Sigmoid colon (tissue), 7 donors: ENCODE results near the gene PAQR3. TPM values are rescaled to one million over a fixed set of nuclear protein-coding genes. Genes with fewer than 3 reads are reported as not detected.

Experiments
- DNase-seq: peaks from one replicate; pipeline ENCODE4 v3.0.0-alpha.2; 2019
- H3K27ac ChIP-seq, 4 donors: fragments of 200-600 bp; sonication (generic); one replicate each; pipeline ENCODE4 v1.5.1; 2016 to 2019; ENCODE audit warnings: mild to moderate bottlenecking in 1 of 4
- H3K27me3 ChIP-seq, 3 donors: fragments of 200-600 bp; sonication (generic); one replicate each; pipeline ENCODE4 v1.5.1; 2019; ENCODE audit warnings: mild to moderate bottlenecking in 1 of 3
- H3K36me3 ChIP-seq, 4 donors: fragments of 200-600 bp; sonication (generic); one replicate each; pipeline ENCODE4 v1.5.1; 2016 to 2019
- H3K4me1 ChIP-seq, 4 donors: fragments of 200-600 bp; sonication (generic); one replicate each; pipeline ENCODE4 v1.5.1; 2017 to 2019
- H3K4me3 ChIP-seq, 4 donors: fragments of 200-600 bp; sonication (generic); one replicate each; pipeline ENCODE4 v1.5.1; 2017 to 2019; ENCODE audit warnings: mild to moderate bottlenecking in 2 of 4, moderate library complexity in 1 of 4
- H3K9me3 ChIP-seq, 4 donors: fragments of 200-600 bp in 3 of 4; sonication (generic) in 3 of 4; one replicate each; pipeline versions ENCODE4 v1.5.1 to v1.6.1; 2013 to 2019
- EP300 ChIP-seq, 4 donors: sonication (generic); formaldehyde crosslinking; IDR thresholded peaks; one replicate each; pipeline ENCODE4 v1.6.1; 2017; ENCODE audit warnings: antibody characterized with exemption in 4 of 4
- POLR2A ChIP-seq, 2 donors: fragments of 450-650 bp; IDR thresholded peaks; one replicate each; pipeline ENCODE4 v1.6.1; 2016; ENCODE audit warnings: antibody characterized with exemption in 2 of 2, mild to moderate bottlenecking in 2 of 2, moderate library complexity in 2 of 2
- POLR2AphosphoS5 ChIP-seq, 4 donors: sonication (generic); formaldehyde crosslinking; IDR thresholded peaks; one replicate each; pipeline ENCODE4 v1.6.1; 2017; ENCODE audit warnings: antibody characterized with exemption in 4 of 4
- WGBS, 2 donors: extraction: QIAGEN DNeasy Blood & Tissue Kit; methylation state at CpG; one replicate each; pipeline ENCODE4 v1.1.7; 2013; 5-methylcytosine and 5-hydroxymethylcytosine counted together
- intact Hi-C: fragments of 100-400 bp; cut with DNase I; formaldehyde crosslinking; loops from one replicate; pipeline ENCODE4 v1.15.1; 2023
- polyA plus RNA-seq, 3 donors: library from polyadenylated mRNA; stranded (reverse); fragments of 200-250 nt; gene quantifications; one replicate each; pipeline ENCODE4 v1.2.3, GENCODE V29; 2013
- total RNA-seq, 4 donors: library from RNA; depleted of rRNA; stranded (reverse); fragments of >200 nt; gene quantifications; one replicate each; pipeline ENCODE4 v1.1.0, GENCODE V29; 2016
- TF ChIP-seq, protein P1 (sequence below), 4 experiments: fragments of 450-650 bp in 3 of 4; fragments of 200-600 bp in 1 of 4; IDR thresholded peaks; one replicate each; pipeline ENCODE4 v1.5.1; 2016 to 2019; ENCODE audit warnings: antibody characterized with exemption in 4 of 4, mild to moderate bottlenecking in 3 of 4, moderate library complexity in 2 of 4
- donor health status: healthy with polysubstance abuse.
- donor health status: Bipolar disorder and iron deficiency.
- donor health status: healthy.

Gene PAQR3
- total and polyA plus RNA-seq, 7 donors: 4.8 to 32.1 (median 17.1) TPM

- no peak for DNase-seq
- no peak for TF ChIP-seq EP300 (IDR thresholded peaks at IDR 0.05)
- TF ChIP-seq, protein P1, sequence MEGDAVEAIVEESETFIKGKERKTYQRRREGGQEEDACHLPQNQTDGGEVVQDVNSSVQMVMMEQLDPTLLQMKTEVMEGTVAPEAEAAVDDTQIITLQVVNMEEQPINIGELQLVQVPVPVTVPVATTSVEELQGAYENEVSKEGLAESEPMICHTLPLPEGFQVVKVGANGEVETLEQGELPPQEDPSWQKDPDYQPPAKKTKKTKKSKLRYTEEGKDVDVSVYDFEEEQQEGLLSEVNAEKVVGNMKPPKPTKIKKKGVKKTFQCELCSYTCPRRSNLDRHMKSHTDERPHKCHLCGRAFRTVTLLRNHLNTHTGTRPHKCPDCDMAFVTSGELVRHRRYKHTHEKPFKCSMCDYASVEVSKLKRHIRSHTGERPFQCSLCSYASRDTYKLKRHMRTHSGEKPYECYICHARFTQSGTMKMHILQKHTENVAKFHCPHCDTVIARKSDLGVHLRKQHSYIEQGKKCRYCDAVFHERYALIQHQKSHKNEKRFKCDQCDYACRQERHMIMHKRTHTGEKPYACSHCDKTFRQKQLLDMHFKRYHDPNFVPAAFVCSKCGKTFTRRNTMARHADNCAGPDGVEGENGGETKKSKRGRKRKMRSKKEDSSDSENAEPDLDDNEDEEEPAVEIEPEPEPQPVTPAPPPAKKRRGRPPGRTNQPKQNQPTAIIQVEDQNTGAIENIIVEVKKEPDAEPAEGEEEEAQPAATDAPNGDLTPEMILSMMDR (IDR thresholded peaks at IDR 0.05): no peak
- no peak for TF ChIP-seq POLR2AphosphoS5 (IDR thresholded peaks at IDR 0.05)
- TF ChIP-seq POLR2A (IDR thresholded peaks at IDR 0.05): no peak
- Histone ChIP-seq H3K36me3 (peaks cover 0 to 2% (median 0%) of the 10 kb centered on the region in 4 donors), H3K4me3 (no peak overlapping the region), H3K27me3 (no peaks in the 10 kb centered on the region), H3K27ac (peak overlapping the region in 3 of 4 donors; percentile 84 to 88 (median 86)), H3K4me1 (peaks cover 0 to 25% (median 14%) of the 10 kb centered on the region in 4 donors), H3K9me3 (no peaks in the 10 kb centered on the region)
- intact Hi-C loops: loop anchor here (5.0 kb wide), 1 partner anchor 1399 kb away; the partner anchor contains the start of gene CFAP299
- WGBS, 2 donors: 91 to 94% methylated on average over 4 of the region's 4 CpGs
Observed at GRCh38 chr4:78937837-78938236, 1.4 kb downstream of the PAQR3 start.

DNA sequence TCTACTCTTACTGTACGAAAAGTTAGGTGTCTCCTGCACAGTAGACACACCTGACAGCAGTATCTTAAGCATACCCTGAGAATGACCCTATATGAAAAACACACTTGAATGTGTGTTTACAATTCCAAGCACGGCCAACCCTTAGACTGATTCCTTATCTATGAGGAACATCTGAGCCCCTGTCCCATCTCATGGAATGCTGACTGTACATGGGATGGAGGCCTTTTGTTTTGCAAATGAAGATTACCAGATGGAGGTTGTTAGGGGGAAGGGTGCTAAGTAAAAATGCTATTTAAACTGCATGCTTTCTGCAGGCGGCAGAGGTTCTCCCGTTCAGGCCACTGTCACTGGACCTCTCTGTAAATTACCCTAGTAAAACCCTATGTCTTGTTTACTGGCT, 2.2 kb downstream of the PAQR3 start:
- Histone ChIP-seq H3K27me3 (no peaks in the 10 kb centered on the region), H3K27ac (no peak overlapping the region), H3K4me1 (peaks cover 0 to 25% (median 14%) of the 10 kb centered on the region in 4 donors), H3K4me3 (no peak overlapping the region), H3K36me3 (peaks cover 0 to 9% (median 0%) of the 10 kb centered on the region in 4 donors), H3K9me3 (no peaks in the 10 kb centered on the region)
- WGBS, 2 donors: 87 to 90% methylated on average over 4 of the region's 4 CpGs
- DNase-seq: no peak
- TF ChIP-seq, protein P1 (IDR thresholded peaks at IDR 0.05): no peak
- no peak for TF ChIP-seq EP300 (IDR thresholded peaks at IDR 0.05)
- no peak for TF ChIP-seq POLR2AphosphoS5 (IDR thresholded peaks at IDR 0.05)
- TF ChIP-seq POLR2A (IDR thresholded peaks at IDR 0.05): no peak
- intact Hi-C loops: loop anchor here (5.0 kb wide), 1 partner anchor 1400 kb away; the partner anchor contains the start of gene CFAP299

- Histone ChIP-seq H3K27ac (no peak overlapping the region), H3K9me3 (no peaks in the 10 kb centered on the region), H3K36me3 (peaks cover 3 to 57% (median 4%) of the 10 kb centered on the region in 4 donors), H3K27me3 (no peaks in the 10 kb centered on the region), H3K4me3 (no peak overlapping the region), H3K4me1 (no peaks in the 10 kb centered on the region)
- TF ChIP-seq, protein P1 (IDR thresholded peaks at IDR 0.05): no peak
- TF ChIP-seq POLR2AphosphoS5 (IDR thresholded peaks at IDR 0.05) (no peak), EP300 (IDR thresholded peaks at IDR 0.05) (no peak)
- 98% methylated on average over 6 of the region's 6 CpGs for WGBS, 2 donors
- intact Hi-C loops: no loop called here
- no peak for DNase-seq
Observed at GRCh38 chr4:78930016-78930629, 9.1 kb downstream of the PAQR3 start.

GRCh38 chr4:78928835-78929234, 10.4 kb downstream of the PAQR3 start:
- H3K4me3 ChIP-seq: no peak overlapping the region
- H3K4me1 ChIP-seq: no peaks in the 10 kb centered on the region
- H3K36me3 ChIP-seq: peaks cover 3 to 70% (median 4%) of the 10 kb centered on the region in 4 donors
- intact Hi-C loops: no loop called here
- H3K9me3 ChIP-seq: no peaks in the 10 kb centered on the region
- 96 to 97% methylated on average over 9 of the region's 9 CpGs for WGBS, 2 donors
- DNase-seq: no peak
- H3K27me3 ChIP-seq: no peaks in the 10 kb centered on the region
- no peak overlapping the region for H3K27ac ChIP-seq
- TF ChIP-seq, protein P1 (IDR thresholded peaks at IDR 0.05): no peak

DNA sequence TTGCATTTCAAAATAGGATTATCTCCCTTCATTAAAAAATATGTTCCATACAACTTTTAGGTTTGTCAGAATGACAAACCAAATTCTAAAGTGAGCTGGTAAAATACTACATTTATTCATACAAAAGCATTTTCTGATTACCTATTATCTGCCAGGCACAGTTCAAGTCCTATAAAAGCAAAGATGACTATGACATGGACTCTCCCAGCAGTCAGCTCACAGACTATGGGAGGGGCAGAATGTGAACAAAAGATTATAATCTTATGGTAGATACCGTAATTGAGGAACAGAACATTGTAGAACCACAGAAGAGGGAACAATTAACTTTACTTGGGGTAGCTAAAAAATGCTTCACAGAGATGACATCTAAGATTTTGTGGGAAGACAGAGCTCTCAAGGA, 12.4 kb downstream of the PAQR3 start:
- H3K36me3 ChIP-seq: peaks cover 3 to 62% (median 4%) of the 10 kb centered on the region in 4 donors
- H3K27ac ChIP-seq: no peak overlapping the region
- TF ChIP-seq, protein P1 (IDR thresholded peaks at IDR 0.05): no peak
- TF ChIP-seq POLR2AphosphoS5 (IDR thresholded peaks at IDR 0.05) (no peak), EP300 (IDR thresholded peaks at IDR 0.05) (no peak), POLR2A (IDR thresholded peaks at IDR 0.05) (no peak)
- no peak overlapping the region for H3K4me3 ChIP-seq
- H3K9me3 ChIP-seq: no peaks in the 10 kb centered on the region
- no peaks in the 10 kb centered on the region for H3K27me3 ChIP-seq
- intact Hi-C loops: no loop called here
- no peak for DNase-seq
- no peaks in the 10 kb centered on the region for H3K4me1 ChIP-seq
- WGBS, 2 donors: 19 to 55% methylated on average over 1 of the region's 1 CpG
